Activated CD8-positive, alpha-beta T cell treated with anti-CD3 and anti-CD28 coated beads for 36 hours (primary cell): Measurements from ENCODE around the gene MPDZ. TPM values are rescaled to one million over a fixed set of nuclear protein-coding genes. Genes with fewer than 3 reads are reported as not detected.

ENCODE experiments used
- ATAC-seq: fragments of 200-7000 bp; cut with Tn5 transposase; one replicate; pipeline ENCODE4 v1.10.0; 2021; ENCODE audit warnings: mild to moderate bottlenecking, moderate library complexity
- CTCF ChIA-PET: fragments of 350-600 bp; sonication (Branson Sonifier 250); formaldehyde crosslinking; loops from one replicate; lab custom pipeline; 2021; ENCODE audit warnings: antibody characterized with exemption; lab: Charles Lee
- POLR2A ChIA-PET: fragments of 350-600 bp; sonication (Branson Sonifier 250); formaldehyde crosslinking; loops from one replicate; lab custom pipeline; 2021; ENCODE audit warnings: antibody characterized with exemption; lab: Charles Lee
- DNase-seq: peaks from one replicate; pipeline ENCODE4 v3.0.0-alpha.2; 2020
- H3K27ac Mint-ChIP-seq: one replicate; pipeline ENCODE4 v1.8.0; 2021; ENCODE audit warnings: mild to moderate bottlenecking, mixed read lengths
- H3K27me3 Mint-ChIP-seq: one replicate; pipeline ENCODE4 v1.8.0; 2021; ENCODE audit warnings: mixed read lengths
- H3K36me3 Mint-ChIP-seq: one replicate; pipeline ENCODE4 v1.8.0; 2021; ENCODE audit warnings: low read depth, mixed read lengths
- H3K4me1 Mint-ChIP-seq: one replicate; pipeline ENCODE4 v1.8.0; 2021; ENCODE audit warnings: low read depth, mixed read lengths
- H3K4me3 Mint-ChIP-seq: one replicate; pipeline ENCODE4 v1.8.0; 2021; ENCODE audit warnings: mild to moderate bottlenecking, moderate library complexity, mixed read lengths
- H3K9me3 Mint-ChIP-seq: one replicate; pipeline ENCODE4 v1.8.0; 2021; ENCODE audit warnings: mixed read lengths
- CTCF ChIP-seq: fragments of 200-600 bp; IDR thresholded peaks from one replicate; pipeline ENCODE4 v1.8.0; 2022; ENCODE audit warnings: antibody characterized with exemption, mild to moderate bottlenecking
- intact Hi-C: fragments of 100-400 bp; cut with micrococcal nuclease; formaldehyde crosslinking; loops from one replicate; pipeline ENCODE4 v1.10.0; 2022
- total RNA-seq, 2 experiments: library from RNA; stranded (reverse); gene quantifications; one replicate each; pipeline ENCODE4 v1.2.3, GENCODE V29; 2021

MPDZ gene
- total RNA-seq, 2 experiments from 2014 or later: not detected

- no peaks in the 10 kb centered on the region for H3K36me3 Mint-ChIP-seq
- no peak for TF ChIP-seq CTCF
- CTCF ChIA-PET: no interaction called here
- no peaks in the 10 kb centered on the region for H3K4me1 Mint-ChIP-seq
- POLR2A ChIA-PET: no interaction called here
- intact Hi-C loops: no loop called here
- no peaks in the 10 kb centered on the region for H3K27me3 Mint-ChIP-seq
- ATAC-seq (no peak), DNase-seq (no peak)
- H3K9me3 Mint-ChIP-seq: peaks cover 2% of the 10 kb centered on the region
- no peak overlapping the region for H3K27ac Mint-ChIP-seq
- no peak overlapping the region for H3K4me3 Mint-ChIP-seq
These were observed 116.2 kb downstream of the MPDZ start for GRCh38 chr9:13163287-13163686.

GRCh38 chr9:13160051-13160450 is 119.4 kb downstream of the MPDZ start:
- intact Hi-C loops: no loop called here
- H3K9me3 Mint-ChIP-seq: peaks cover 4% of the 10 kb centered on the region
- POLR2A ChIA-PET: no interaction called here
- H3K4me1 Mint-ChIP-seq: no peaks in the 10 kb centered on the region
- TF ChIP-seq CTCF: no peak
- no peaks in the 10 kb centered on the region for H3K36me3 Mint-ChIP-seq
- no peak overlapping the region for H3K4me3 Mint-ChIP-seq
- ATAC-seq (no peak), DNase-seq (no peak)
- H3K27me3 Mint-ChIP-seq: no peaks in the 10 kb centered on the region
- CTCF ChIA-PET: no interaction called here
- no peak overlapping the region for H3K27ac Mint-ChIP-seq

GRCh38 chr9:13158986-13159385 is 120.5 kb downstream of the MPDZ start:
- DNase-seq (no peak), ATAC-seq (no peak)
- POLR2A ChIA-PET: no interaction called here
- Mint-ChIP-seq H3K4me3 (no peak overlapping the region), H3K4me1 (no peaks in the 10 kb centered on the region), H3K9me3 (peaks cover 2% of the 10 kb centered on the region), H3K27ac (no peak overlapping the region), H3K27me3 (no peaks in the 10 kb centered on the region), H3K36me3 (no peaks in the 10 kb centered on the region)
- intact Hi-C loops: no loop called here
- TF ChIP-seq CTCF: no peak
- CTCF ChIA-PET: no interaction called here

- ATAC-seq: no peak
- Mint-ChIP-seq H3K27me3 (no peaks in the 10 kb centered on the region), H3K9me3 (peaks cover 10% of the 10 kb centered on the region), H3K4me3 (no peak overlapping the region), H3K36me3 (no peaks in the 10 kb centered on the region), H3K4me1 (no peaks in the 10 kb centered on the region), H3K27ac (no peak overlapping the region)
- ChIA-PET CTCF (no interaction called here), POLR2A (no interaction called here)
- TF ChIP-seq CTCF: no peak
- intact Hi-C loops: no loop called here
- DNase-seq: no peak
These were observed 128.0 kb downstream of the MPDZ start for GRCh38 chr9:13151489-13151888.

GRCh38 chr9:13149454-13149853 is 130.0 kb downstream of the MPDZ start:
- DNase-seq: no peak
- intact Hi-C loops: no loop called here
- Mint-ChIP-seq H3K4me1 (no peaks in the 10 kb centered on the region), H3K4me3 (no peak overlapping the region), H3K9me3 (peaks cover 11% of the 10 kb centered on the region), H3K36me3 (no peaks in the 10 kb centered on the region), H3K27me3 (no peaks in the 10 kb centered on the region), H3K27ac (no peak overlapping the region)
- ChIA-PET CTCF (no interaction called here), POLR2A (no interaction called here)
- no peak for ATAC-seq
- no peak for TF ChIP-seq CTCF
